Measurements from ENCODE around the gene PLCL1. TPM values are rescaled to one million over a fixed set of nuclear protein-coding genes. Genes with fewer than 3 reads are reported as not detected.

Gene PLCL1
- total RNA-seq, 6 donors from 2014 or later: 5.3 to 17.0 (median 8.1) TPM

DNA sequence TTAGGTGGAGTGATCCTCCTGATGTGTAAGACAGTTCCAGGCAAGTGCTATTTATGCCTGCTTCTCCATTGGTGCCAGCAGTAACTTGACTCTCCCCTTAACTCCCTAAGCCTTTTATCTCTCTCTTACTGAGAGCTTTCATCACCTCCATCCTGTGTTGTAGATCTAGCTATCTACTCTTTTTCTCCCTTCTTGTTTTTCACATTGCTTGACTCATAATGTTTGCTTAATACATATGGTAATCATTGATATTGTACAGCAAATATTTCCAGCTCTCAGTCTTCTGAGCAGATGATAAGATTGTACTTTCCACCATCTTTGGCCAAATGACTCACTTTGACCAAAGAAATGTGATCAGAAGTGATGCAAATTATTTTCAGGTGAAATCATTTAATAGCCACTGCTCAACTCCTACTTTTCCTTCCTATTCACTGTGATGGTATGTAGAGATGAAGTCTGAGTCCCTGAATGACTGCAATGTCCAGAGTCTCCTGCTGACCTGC, 165.0 kb downstream of the PLCL1 start:
- peaks cover 0 to 4% (median 2%) of the 10 kb centered on the region in 4 donors for H3K4me1 ChIP-seq
- no peaks in the 10 kb centered on the region for H3K36me3 ChIP-seq
- ATAC-seq (ENCODE audit: low FRiP score in 2 of 2) (no peak), DNase-seq (no peak)
- no peak overlapping the region for H3K27ac ChIP-seq
- H3K9me3 ChIP-seq: peaks cover 0 to 8% (median 0%) of the 10 kb centered on the region in 4 donors
- H3K4me3 ChIP-seq: no peak overlapping the region
- TF ChIP-seq POLR2A (IDR thresholded peaks at IDR 0.05) (no peak), EP300 (IDR thresholded peaks at IDR 0.05) (no peak), POLR2AphosphoS5 (IDR thresholded peaks at IDR 0.05) (no peak)
- TF ChIP-seq, protein P1, sequence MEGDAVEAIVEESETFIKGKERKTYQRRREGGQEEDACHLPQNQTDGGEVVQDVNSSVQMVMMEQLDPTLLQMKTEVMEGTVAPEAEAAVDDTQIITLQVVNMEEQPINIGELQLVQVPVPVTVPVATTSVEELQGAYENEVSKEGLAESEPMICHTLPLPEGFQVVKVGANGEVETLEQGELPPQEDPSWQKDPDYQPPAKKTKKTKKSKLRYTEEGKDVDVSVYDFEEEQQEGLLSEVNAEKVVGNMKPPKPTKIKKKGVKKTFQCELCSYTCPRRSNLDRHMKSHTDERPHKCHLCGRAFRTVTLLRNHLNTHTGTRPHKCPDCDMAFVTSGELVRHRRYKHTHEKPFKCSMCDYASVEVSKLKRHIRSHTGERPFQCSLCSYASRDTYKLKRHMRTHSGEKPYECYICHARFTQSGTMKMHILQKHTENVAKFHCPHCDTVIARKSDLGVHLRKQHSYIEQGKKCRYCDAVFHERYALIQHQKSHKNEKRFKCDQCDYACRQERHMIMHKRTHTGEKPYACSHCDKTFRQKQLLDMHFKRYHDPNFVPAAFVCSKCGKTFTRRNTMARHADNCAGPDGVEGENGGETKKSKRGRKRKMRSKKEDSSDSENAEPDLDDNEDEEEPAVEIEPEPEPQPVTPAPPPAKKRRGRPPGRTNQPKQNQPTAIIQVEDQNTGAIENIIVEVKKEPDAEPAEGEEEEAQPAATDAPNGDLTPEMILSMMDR (IDR thresholded peaks at IDR 0.05): no peak
- no peaks in the 10 kb centered on the region for H3K27me3 ChIP-seq

DNA sequence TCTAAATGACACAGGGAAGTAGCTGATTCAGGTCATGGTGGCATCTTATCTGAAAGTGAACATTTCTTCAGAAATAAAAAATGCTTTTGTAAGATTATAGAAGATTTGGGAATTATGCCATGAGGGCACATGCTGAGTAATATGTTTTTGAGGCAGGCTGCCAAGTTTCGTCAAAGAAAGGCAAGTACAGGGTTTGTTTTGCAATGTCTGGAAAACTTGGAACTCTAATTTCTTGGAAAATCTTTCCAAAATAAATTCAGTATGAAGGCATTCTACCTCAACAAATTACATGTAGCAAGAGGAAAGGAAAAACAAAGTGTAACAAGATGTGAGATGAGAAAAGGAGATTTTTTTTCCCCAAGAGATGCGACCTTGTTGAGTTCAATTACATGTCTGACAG, 167.7 kb downstream of the PLCL1 start:
- Histone ChIP-seq H3K9me3 (no peaks in the 10 kb centered on the region), H3K36me3 (no peaks in the 10 kb centered on the region), H3K4me3 (no peak overlapping the region), H3K4me1 (peaks cover 0 to 4% (median 2%) of the 10 kb centered on the region in 4 donors), H3K27me3 (no peaks in the 10 kb centered on the region), H3K27ac (no peak overlapping the region)
- ATAC-seq (ENCODE audit: low FRiP score in 2 of 2) (peak in 1 of 2 donors; percentile 48), DNase-seq (no peak)
- TF ChIP-seq POLR2AphosphoS5 (IDR thresholded peaks at IDR 0.05) (no peak), POLR2A (IDR thresholded peaks at IDR 0.05) (no peak), EP300 (IDR thresholded peaks at IDR 0.05) (no peak)
- TF ChIP-seq, protein P1 (IDR thresholded peaks at IDR 0.05): no peak
- WGBS, 2 donors: 60 to 70% methylated on average over 2 of the region's 2 CpGs

- no peak for ATAC-seq (ENCODE audit: low FRiP score in 2 of 2)
- Histone ChIP-seq H3K9me3 (no peaks in the 10 kb centered on the region), H3K36me3 (no peaks in the 10 kb centered on the region), H3K4me3 (no peak overlapping the region), H3K4me1 (peaks cover 0 to 4% (median 2%) of the 10 kb centered on the region in 4 donors), H3K27ac (no peak overlapping the region), H3K27me3 (no peaks in the 10 kb centered on the region)
- DNase-seq: no peak
- TF ChIP-seq EP300 (IDR thresholded peaks at IDR 0.05) (no peak), POLR2A (IDR thresholded peaks at IDR 0.05) (no peak)
- TF ChIP-seq, protein P1 (IDR thresholded peaks at IDR 0.05): no peak
- WGBS, 2 donors: 64 to 90% methylated on average over 2 of the region's 2 CpGs
These were observed 168.2 kb downstream of the PLCL1 start for GRCh38 chr2:197972587-197972986.

- Histone ChIP-seq H3K4me3 (no peak overlapping the region), H3K27ac (no peak overlapping the region), H3K36me3 (no peaks in the 10 kb centered on the region), H3K9me3 (no peaks in the 10 kb centered on the region), H3K27me3 (no peaks in the 10 kb centered on the region), H3K4me1 (peaks cover 0 to 4% (median 2%) of the 10 kb centered on the region in 4 donors)
- TF ChIP-seq POLR2AphosphoS5 (IDR thresholded peaks at IDR 0.05) (no peak), POLR2A (IDR thresholded peaks at IDR 0.05) (no peak), EP300 (IDR thresholded peaks at IDR 0.05) (no peak)
- TF ChIP-seq, protein P1 (IDR thresholded peaks at IDR 0.05): no peak
- ATAC-seq (ENCODE audit: low FRiP score in 2 of 2) (no peak), DNase-seq (no peak)
These were observed 169.4 kb downstream of the PLCL1 start for GRCh38 chr2:197973772-197974171.

DNA sequence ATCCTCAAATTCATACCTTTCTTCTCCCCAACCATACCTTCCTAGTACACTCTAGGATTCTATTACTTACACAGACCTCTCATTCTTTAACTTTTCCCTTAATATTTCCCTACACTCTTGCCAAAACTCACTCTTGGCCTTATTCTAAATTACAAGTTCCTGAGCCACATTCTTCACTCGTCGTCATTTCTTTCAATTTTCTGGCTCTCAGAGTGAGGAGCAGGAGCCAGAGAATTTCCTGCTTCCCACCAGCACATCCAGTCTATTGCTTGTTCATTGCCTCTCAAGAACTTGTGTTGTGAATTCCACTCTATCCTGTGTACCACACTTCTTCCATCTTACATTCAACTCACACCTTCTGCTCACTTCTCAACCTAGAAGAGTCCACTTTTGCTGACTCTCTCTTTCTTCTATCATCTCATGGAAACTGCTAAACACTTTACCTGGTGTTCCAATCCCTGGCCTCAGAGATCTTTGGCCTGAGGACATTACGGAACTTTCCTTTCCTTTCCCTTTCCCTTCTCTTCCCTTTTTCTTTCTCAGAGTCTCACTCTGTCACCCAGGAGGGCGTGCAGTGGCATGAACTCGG, 171.6 kb downstream of the PLCL1 start:
- DNase-seq (no peak), ATAC-seq (ENCODE audit: low FRiP score in 2 of 2) (no peak)
- H3K4me1 ChIP-seq: peaks cover 0 to 4% (median 2%) of the 10 kb centered on the region in 4 donors
- no peak for TF ChIP-seq POLR2AphosphoS5 (IDR thresholded peaks at IDR 0.05)
- no peak for TF ChIP-seq POLR2A (IDR thresholded peaks at IDR 0.05)
- TF ChIP-seq, protein P1 (IDR thresholded peaks at IDR 0.05): no peak
- no peak for TF ChIP-seq EP300 (IDR thresholded peaks at IDR 0.05)
- H3K4me3 ChIP-seq: no peak overlapping the region
- no peaks in the 10 kb centered on the region for H3K9me3 ChIP-seq
- no peak overlapping the region for H3K27ac ChIP-seq
- H3K27me3 ChIP-seq: no peaks in the 10 kb centered on the region
- 73 to 79% methylated on average over 5 of the region's 5 CpGs for WGBS, 2 donors
- H3K36me3 ChIP-seq: no peaks in the 10 kb centered on the region
